ENCODE results near the gene NOVA1. TPM values are rescaled to one million over a fixed set of nuclear protein-coding genes. Genes with fewer than 3 reads are reported as not detected.

The NOVA1 gene
- total RNA-seq, 1 donor from 2014 or later: 11.7 TPM

GRCh38 chr14:26594148-26594547 lies 3.7 kb downstream of the NOVA1 start:
- DNase-seq (ENCODE audit: low spot score): no peak

- DNase-seq (ENCODE audit: low spot score): no peak
Measured at GRCh38 chr14:26593357-26593756, 4.5 kb downstream of the NOVA1 start.

GRCh38 chr14:26589925-26590324 lies 7.9 kb downstream of the NOVA1 start:
- DNase-seq (ENCODE audit: low spot score): no peak

GRCh38 chr14:26577711-26578110 lies 20.1 kb downstream of the NOVA1 start:
- no peak for DNase-seq (ENCODE audit: low spot score)

- no peak for DNase-seq (ENCODE audit: low spot score)
Measured at GRCh38 chr14:26554069-26554772, 43.6 kb downstream of the NOVA1 start.

GRCh38 chr14:26549571-26549970 lies 48.3 kb downstream of the NOVA1 start:
- no peak for DNase-seq (ENCODE audit: low spot score)

GRCh38 chr14:26548406-26548805 lies 49.4 kb downstream of the NOVA1 start:
- DNase-seq (ENCODE audit: low spot score): no peak

- DNase-seq (ENCODE audit: low spot score): no peak
Measured at GRCh38 chr14:26538176-26538575, 59.7 kb downstream of the NOVA1 start.

- DNase-seq (ENCODE audit: low spot score): no peak
Measured at GRCh38 chr14:26531894-26532293, 65.9 kb downstream of the NOVA1 start.

GRCh38 chr14:26528415-26529182 lies 69.2 kb downstream of the NOVA1 start:
- no peak for DNase-seq (ENCODE audit: low spot score)

GRCh38 chr14:26527095-26527494 lies 70.7 kb downstream of the NOVA1 start:
- no peak for DNase-seq (ENCODE audit: low spot score)

GRCh38 chr14:26526137-26526536 lies 71.7 kb downstream of the NOVA1 start:
- no peak for DNase-seq (ENCODE audit: low spot score)

GRCh38 chr14:26525085-26525484 lies 72.7 kb downstream of the NOVA1 start:
- no peak for DNase-seq (ENCODE audit: low spot score)

GRCh38 chr14:26522967-26523366 lies 74.9 kb downstream of the NOVA1 start:
- DNase-seq (ENCODE audit: low spot score): no peak

- no peak for DNase-seq (ENCODE audit: low spot score)
Measured at GRCh38 chr14:26517771-26518170, 80.1 kb downstream of the NOVA1 start.

- no peak for DNase-seq (ENCODE audit: low spot score)
Measured at GRCh38 chr14:26500028-26500427, 97.8 kb downstream of the NOVA1 start.

GRCh38 chr14:26499546-26499945 lies 98.3 kb downstream of the NOVA1 start:
- DNase-seq (ENCODE audit: low spot score): no peak

- DNase-seq (ENCODE audit: low spot score): no peak
Measured at GRCh38 chr14:26486922-26487321, 110.9 kb downstream of the NOVA1 start.

- DNase-seq (ENCODE audit: low spot score): no peak
Measured at GRCh38 chr14:26484562-26484961, 113.3 kb downstream of the NOVA1 start.

- DNase-seq (ENCODE audit: low spot score): no peak
Measured at GRCh38 chr14:26478967-26479366, 118.9 kb downstream of the NOVA1 start.

GRCh38 chr14:26466862-26467261 lies 131.0 kb downstream of the NOVA1 start:
- DNase-seq (ENCODE audit: low spot score): no peak

GRCh38 chr14:26463136-26463535 lies 134.7 kb downstream of the NOVA1 start:
- DNase-seq (ENCODE audit: low spot score): no peak

- DNase-seq (ENCODE audit: low spot score): no peak
Measured at GRCh38 chr14:26454105-26454504, 143.7 kb downstream of the NOVA1 start.

All from mesenteric fat pad (tissue), 1 donor.